ENCODE measurements around the gene FMN1. TPM values are rescaled to one million over a fixed set of nuclear protein-coding genes. Genes with fewer than 3 reads are reported as not detected.

FMN1 gene
- total and polyA plus RNA-seq, 2 of the 8 experiments (the other 6 are each of a cell fraction or from before 2014, with no cell fraction given): 0.27 to 3.7 TPM

GRCh38 chr15:33046329-33046728 lies 148.2 kb downstream of the FMN1 start:
- 87% methylated on average over 2 of the region's 2 CpGs; no CpG with 5 or more reads in 1 of the 2 experiments for WGBS, 2 experiments (ENCODE audit: extremely low coverage in 1 of 2, insufficient coverage in 1 of 2, insufficient read length in 1 of 2, insufficient replicate concordance in 2 of 2, low coverage in 1 of 2, low lambda C conversion rate in 2 of 2, missing lambda C conversion rate in 1 of 2)
- no peak overlapping the region for H3K18ac ChIP-seq (ENCODE audit: extremely low read depth, low read length)
- H3K23me2 ChIP-seq (ENCODE audit: low read depth, low read length): no peaks in the 10 kb centered on the region
- H3K9ac ChIP-seq (replicated peaks in 1 of 4; ENCODE audit: extremely low read depth in 1 of 4, low read depth in 3 of 4, low read length in 3 of 4): no peak overlapping the region
- TF ChIP-seq POLR2A (IDR thresholded peaks at IDR 0.05; ENCODE audit: control extremely low read depth in 1 of 2, low read depth in 2 of 2, low read length in 2 of 2): no peak
- POLR2A ChIA-PET (ENCODE audit: partially characterized antibody): no interaction called here
- H3K4me3 ChIP-seq (ENCODE audit: extremely low read depth in 1 of 4, insufficient read depth in 2 of 4, low read depth in 3 of 4, low read length in 4 of 4): no peak overlapping the region
- no peak overlapping the region for H3K27ac ChIP-seq (ENCODE audit: low read depth, low read length)
- no peak overlapping the region for H3K56ac ChIP-seq (replicated peaks; ENCODE audit: insufficient read length, low read depth, low read length)
- no peak overlapping the region for H4K8ac ChIP-seq (ENCODE audit: extremely low read depth, insufficient read depth, low read length)
- FAIRE-seq (no peak), DNase-seq (ENCODE audit: low read depth in 1 of 2, low spot score in 2 of 2) (no peak)
- H3K4me1 ChIP-seq (replicated peaks in 1 of 4; ENCODE audit: control insufficient read depth in 3 of 4, insufficient read depth in 4 of 4, low read length in 3 of 4): no peaks in the 10 kb centered on the region
- no peaks in the 10 kb centered on the region for H3K27me3 ChIP-seq (replicated peaks in 1 of 4; ENCODE audit: control insufficient read depth in 3 of 4, extremely low read depth in 1 of 4, insufficient read depth in 3 of 4, low read length in 3 of 4)
- no peak overlapping the region for H3K4me2 ChIP-seq (ENCODE audit: insufficient read depth in 1 of 2, low read depth in 2 of 2, low read length in 2 of 2)
- no peak overlapping the region for H2BK120ac ChIP-seq (replicated peaks; ENCODE audit: low read depth, low read length)
- no peak overlapping the region for H2AFZ ChIP-seq (ENCODE audit: low read length)
- no peak overlapping the region for H2BK15ac ChIP-seq (ENCODE audit: low read length)
- H4K5ac ChIP-seq (ENCODE audit: insufficient read length, low read depth, low read length): no peak overlapping the region
- H2BK20ac ChIP-seq (ENCODE audit: low read length): no peak overlapping the region
- no peak overlapping the region for H3K14ac ChIP-seq (ENCODE audit: insufficient read length)
- no peaks in the 10 kb centered on the region; a peak in 1 of 8 replicates for H3K36me3 ChIP-seq (ENCODE audit: control insufficient read depth in 2 of 4, insufficient read depth in 4 of 4, low read length in 3 of 4)
- CTCF ChIA-PET (ENCODE audit: partially characterized antibody): interaction anchor here (2.2 kb wide), 1 partner anchor 24 kb away, joined by 7 read pairs; no protein-coding TSS in a partner anchor
- H2AK5ac ChIP-seq (ENCODE audit: low read depth, low read length): no peak overlapping the region
- H4K91ac ChIP-seq (replicated peaks; ENCODE audit: insufficient read length, low read length): no peak overlapping the region
- no peaks in the 10 kb centered on the region for H3K79me1 ChIP-seq (ENCODE audit: low read depth, low read length)
- H2BK5ac ChIP-seq (ENCODE audit: low read depth, low read length): no peak overlapping the region
- no peak overlapping the region for H3K23ac ChIP-seq (ENCODE audit: insufficient read length)
- H3K4ac ChIP-seq (replicated peaks; ENCODE audit: insufficient read length, low read depth, low read length): no peak overlapping the region
- no peak overlapping the region for H2BK12ac ChIP-seq (ENCODE audit: low read depth, low read length)
- H4K20me1 ChIP-seq (replicated peaks in 1 of 2; ENCODE audit: control insufficient read depth in 1 of 2, insufficient read depth in 2 of 2, low read length in 2 of 2): no peaks in the 10 kb centered on the region
- H3K79me2 ChIP-seq (ENCODE audit: control insufficient read depth in 1 of 2, insufficient read depth in 2 of 2, low read length in 2 of 2): no peaks in the 10 kb centered on the region
- H3K9me3 ChIP-seq (ENCODE audit: insufficient read depth in 2 of 2, low read depth in 1 of 2, low read length in 1 of 2): peaks cover 37 to 45% of the 10 kb centered on the region in 2 experiments
